Heart left ventricle (tissue), 13 donors: ENCODE data around the gene OPCML.

ENCODE experiments used
- POLR2A ChIP-seq, 2 donors: fragments of 450-650 bp; IDR thresholded peaks; one replicate each; pipeline ENCODE4 v1.6.1; 2017; ENCODE audit warnings: antibody characterized with exemption in 2 of 2, mild to moderate bottlenecking in 2 of 2, moderate library complexity in 2 of 2
- TF ChIP-seq, protein P1 (sequence below), 12 donors: fragments of 200-600 bp; sonication (generic) in 4 of 12; IDR thresholded peaks; one replicate each; pipeline versions ENCODE4 v1.5.0 to v1.8.0; 2018 to 2022; ENCODE audit warnings: antibody characterized with exemption in 12 of 12, mild to moderate bottlenecking in 5 of 12
- donor health status: ischemic (EF 13 %, LVEDD 7.1; RV severe dilation, severe dysfunction).
- donor health status: DM: no; HTN: yes; CAD: no.
- donor health status: DM: no; HTN: no; CAD: no.
- donor health status: ischemic (EF 25% LVEDD 6.9; RV normal size, moderate dysfunction).
- donor health status: ischemic (EF 25% LVEDD 5.7; RV mildly dilated, moderate dysfunction).
- donor health status: ischemic (EF 35%, LVEDD 5.7; RV mildly dilated, moderate dysfunction).
- donor health status: nonischemic (EF 11% LVEDD 7.7; RV severe dilation, severe dysfunction).
- donor health status: DM: yes; HTN: yes; CAD: no.
- donor health status: PGD.
- donor health status: ischemic (EF 29% LVEDD 5.4; RV normal size, mild dysfunction).
- donor health status: nonischemic (EF 23%, LVEDD 6.1; RV moderate dilation, normal function).

- TF ChIP-seq, protein P1, sequence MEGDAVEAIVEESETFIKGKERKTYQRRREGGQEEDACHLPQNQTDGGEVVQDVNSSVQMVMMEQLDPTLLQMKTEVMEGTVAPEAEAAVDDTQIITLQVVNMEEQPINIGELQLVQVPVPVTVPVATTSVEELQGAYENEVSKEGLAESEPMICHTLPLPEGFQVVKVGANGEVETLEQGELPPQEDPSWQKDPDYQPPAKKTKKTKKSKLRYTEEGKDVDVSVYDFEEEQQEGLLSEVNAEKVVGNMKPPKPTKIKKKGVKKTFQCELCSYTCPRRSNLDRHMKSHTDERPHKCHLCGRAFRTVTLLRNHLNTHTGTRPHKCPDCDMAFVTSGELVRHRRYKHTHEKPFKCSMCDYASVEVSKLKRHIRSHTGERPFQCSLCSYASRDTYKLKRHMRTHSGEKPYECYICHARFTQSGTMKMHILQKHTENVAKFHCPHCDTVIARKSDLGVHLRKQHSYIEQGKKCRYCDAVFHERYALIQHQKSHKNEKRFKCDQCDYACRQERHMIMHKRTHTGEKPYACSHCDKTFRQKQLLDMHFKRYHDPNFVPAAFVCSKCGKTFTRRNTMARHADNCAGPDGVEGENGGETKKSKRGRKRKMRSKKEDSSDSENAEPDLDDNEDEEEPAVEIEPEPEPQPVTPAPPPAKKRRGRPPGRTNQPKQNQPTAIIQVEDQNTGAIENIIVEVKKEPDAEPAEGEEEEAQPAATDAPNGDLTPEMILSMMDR (IDR thresholded peaks at IDR 0.05) = no peak
- TF ChIP-seq POLR2A (IDR thresholded peaks at IDR 0.05) = no peak
These were observed 188.3 kb downstream of the OPCML start for GRCh38 chr11:133343951-133344350.
